NT2/D1 (cell line): ENCODE measurements around the gene ACTL10.

Experiments used
- SUZ12 ChIP-seq: IDR thresholded peaks from 2 replicates; pipeline ENCODE4 v1.6.1; 2011; ENCODE audit not compliant: insufficient read length, insufficient read depth; ENCODE audit errors: extremely low read depth
- YY1 ChIP-seq: IDR thresholded peaks from 2 replicates; pipeline ENCODE4 v1.6.1; 2011; ENCODE audit not compliant: insufficient read length, insufficient read depth
- ZNF274 ChIP-seq: IDR thresholded peaks from 2 replicates; pipeline ENCODE4 v1.6.1; 2011; ENCODE audit warnings: mild to moderate bottlenecking, low read depth, low read length

- TF ChIP-seq YY1 (no peak), ZNF274 (no peak), SUZ12 (no peak)
Measured at GRCh38 chr20:33709398-33709797, 42.7 kb downstream of the ACTL10 start.
